Glomerular visceral epithelial cell (primary cell): ENCODE results near the gene WDR87.

Experiments
- DNase-seq: peaks from one replicate; pipeline ENCODE4 v3.0.0-alpha.2; 2016; ENCODE audit errors: extremely low spot score

WDR87 gene

DNA sequence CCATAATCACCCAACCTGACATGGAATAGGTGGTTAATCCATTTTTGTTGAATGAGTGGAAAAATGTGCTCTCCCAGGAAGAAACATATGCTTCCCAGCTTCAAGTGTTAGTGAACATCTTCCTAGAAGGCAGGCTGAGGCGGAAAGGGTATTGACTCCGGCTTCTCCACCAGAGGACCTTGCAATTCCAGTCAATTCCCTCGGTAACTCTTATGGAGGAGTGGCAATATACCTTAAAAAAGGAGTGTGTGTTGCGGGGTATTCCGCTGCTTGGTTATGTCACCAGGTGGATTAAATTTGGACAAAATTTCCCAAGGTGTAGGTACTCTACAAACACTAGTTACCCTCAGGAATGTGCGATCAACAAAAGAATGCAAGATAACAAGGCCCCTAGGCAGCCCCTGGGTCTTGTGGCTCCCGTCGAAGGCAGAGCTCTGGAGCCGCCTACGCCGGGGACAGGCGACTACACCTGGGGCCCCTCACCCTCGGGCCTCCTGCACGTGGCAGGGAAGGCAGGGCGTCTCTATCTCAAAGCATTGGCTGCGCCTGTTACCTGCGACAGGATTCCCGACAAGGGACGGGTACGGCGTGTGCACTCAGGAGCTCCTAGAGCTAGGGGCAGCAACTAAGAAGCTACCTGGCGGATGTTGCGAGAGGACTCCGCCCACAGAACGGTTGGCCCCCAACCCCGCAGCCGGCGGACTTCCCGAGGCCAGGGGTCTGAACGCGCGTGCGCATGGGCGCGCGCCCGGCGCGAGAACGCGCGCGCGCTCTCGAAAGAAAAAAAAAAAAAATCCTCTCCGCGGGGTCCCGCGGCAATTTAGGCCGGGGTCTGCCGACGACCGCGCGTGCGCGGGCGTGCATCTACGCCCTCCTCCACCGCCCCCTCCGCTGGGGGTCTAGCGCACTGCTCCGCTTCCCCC is at the start of gene WDR87:
Gene WDR87 (minus strand): TSS at position 649 of the 923 bp plus-strand sequence. CDS start 8,355 bp downstream, outside the sequence.
- no peak for DNase-seq

DNA sequence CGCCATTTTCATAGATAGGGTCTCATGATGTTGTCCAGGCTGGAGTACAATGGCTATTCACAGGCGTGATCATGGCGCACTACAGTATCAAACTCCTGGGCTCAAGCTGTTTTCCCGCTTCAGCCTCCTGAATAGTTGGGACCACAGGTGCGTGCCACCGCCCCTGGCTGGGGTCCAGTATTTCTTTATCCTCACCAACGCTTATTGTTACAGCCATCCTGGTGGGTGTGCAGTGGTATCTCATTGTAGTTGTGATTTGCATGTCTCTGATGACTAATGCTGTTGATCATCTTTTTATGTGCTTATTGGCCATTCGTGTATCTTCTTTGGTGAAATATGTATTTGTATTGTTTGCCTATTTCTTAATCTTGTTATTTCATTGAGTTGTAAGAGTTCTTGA is 49.6 kb upstream of the WDR87 start:
- no peak for DNase-seq

DNA sequence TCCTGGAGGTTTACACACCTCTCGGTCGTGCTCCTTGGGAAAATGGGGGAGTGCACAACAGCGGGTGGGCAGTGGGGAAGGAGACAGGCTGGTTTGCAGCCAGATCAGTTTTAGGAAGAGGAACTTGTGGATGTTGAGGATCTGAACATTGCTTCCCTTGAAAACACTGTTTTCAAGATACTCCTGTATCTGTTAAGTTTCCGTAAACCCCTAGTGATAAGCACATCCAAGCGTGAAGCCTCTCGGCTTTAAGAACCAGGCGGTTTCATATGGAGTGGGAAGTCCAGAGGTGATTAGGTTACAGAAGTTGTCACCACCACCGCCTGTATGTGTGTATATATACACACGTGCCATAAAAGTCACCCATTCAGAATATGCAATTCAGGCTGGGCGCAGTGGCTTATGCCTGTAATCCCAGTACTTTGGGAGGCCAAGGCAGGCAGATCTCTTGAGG is 48.1 kb upstream of the WDR87 start:
- DNase-seq = no peak

DNA sequence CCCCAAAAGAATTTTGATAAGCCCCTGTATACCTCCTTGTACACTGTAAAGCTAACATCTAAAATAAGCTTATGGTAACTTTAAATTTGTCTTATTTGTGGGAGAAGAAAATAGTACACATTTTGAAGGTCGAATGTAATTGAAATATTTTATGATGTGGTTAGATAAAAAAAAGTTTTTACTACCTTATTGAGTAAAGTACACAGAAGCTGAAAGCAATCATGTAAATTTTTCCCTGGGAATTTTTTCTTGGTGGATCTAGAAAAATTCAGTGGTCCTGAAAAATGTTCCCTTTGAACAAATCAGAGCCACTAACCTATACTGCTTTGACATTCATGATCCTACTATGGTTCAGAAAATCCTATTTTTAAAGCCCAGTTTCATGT is 47.5 kb upstream of the WDR87 start:
- DNase-seq = no peak

DNA sequence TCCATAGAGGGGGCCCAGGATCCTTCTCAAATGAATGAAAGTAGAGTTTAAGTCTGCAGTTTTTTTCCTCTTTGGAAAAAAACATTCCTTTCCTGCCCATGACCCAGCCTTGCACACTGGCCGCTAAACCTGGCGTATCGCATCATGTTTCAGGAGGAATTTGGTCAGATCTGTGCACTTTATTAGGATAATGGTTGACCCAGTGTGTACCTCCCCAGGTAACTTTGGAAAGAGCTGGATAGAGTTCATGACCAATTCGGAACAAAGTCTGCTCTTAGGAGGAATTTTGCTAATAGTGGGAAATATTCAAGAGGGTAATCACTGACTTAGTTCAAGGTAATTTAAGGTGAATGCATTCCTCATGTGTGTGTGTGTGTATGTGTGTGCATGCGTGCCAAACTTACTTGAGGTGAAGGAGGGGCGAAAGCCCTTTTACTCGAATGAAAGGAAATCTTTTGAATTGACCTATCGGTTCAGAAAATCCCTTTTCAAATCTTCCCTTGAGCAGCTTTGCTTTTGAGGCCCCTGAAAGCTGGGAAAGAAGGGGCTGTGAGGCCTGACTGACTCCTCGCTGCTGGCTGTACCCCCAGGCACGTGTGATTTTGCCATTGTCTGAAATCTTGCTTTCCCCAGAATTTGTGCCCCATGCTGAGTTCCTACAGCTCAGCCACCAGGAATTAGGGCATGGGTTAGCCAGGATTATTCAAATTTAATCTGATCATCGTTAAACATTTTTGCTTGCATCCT is 47.0 kb upstream of the WDR87 start:
- DNase-seq = peak; percentile 53

DNA sequence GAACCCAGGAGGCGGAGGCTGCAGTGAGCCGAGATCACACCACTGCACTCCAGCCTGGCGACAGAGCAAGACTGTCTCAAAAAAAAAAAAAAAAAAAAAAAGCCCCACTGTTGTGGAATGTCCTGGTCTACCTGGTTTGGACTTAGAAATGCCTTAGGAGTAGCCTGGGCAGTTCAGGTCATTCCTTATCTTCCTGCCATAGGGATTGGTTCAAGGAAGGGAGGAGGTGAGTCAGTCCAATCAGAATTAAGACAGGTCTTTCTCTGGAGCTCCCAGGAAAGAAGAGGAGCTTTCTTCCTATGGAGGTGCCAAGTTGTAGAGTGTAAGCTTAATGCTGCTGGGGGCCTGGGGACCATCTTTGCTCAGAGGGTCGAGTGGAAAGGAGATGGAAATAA is 45.4 kb upstream of the WDR87 start:
- peak; percentile 33 for DNase-seq

DNA sequence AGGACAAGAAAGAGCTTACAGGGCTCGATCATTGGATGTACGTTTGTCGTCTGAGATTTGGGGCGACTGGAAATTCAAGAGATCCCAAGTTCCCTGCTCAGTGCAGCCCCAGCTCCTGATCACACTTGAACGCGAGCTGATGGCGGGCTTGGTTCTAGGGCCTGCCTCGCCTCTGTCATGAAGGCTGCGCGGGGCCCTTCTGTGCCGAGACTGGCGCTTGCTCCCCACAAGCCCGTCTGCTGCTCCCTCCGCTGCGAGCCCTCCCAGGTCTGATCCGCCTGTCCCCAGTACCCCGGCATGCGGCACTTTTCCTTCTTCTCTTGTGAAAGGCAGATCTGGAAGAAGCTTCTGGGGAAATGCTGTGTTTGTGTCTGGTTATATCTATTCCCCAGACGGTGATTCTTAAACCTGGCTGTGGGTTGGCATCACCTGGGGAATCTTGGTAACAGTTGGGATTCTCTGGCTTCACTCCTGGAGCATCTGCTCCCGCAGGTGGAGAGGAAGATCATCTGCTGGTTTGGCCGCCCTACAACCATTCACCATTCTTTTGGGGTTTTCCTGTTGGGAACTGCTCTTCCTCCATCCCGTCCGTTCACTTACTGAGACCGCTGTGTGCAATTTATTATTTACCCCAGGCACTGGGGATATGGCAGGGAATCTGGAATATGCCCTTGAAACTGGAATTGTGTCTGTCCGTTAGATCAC is 44.2 kb upstream of the WDR87 start:
- no peak for DNase-seq

DNA sequence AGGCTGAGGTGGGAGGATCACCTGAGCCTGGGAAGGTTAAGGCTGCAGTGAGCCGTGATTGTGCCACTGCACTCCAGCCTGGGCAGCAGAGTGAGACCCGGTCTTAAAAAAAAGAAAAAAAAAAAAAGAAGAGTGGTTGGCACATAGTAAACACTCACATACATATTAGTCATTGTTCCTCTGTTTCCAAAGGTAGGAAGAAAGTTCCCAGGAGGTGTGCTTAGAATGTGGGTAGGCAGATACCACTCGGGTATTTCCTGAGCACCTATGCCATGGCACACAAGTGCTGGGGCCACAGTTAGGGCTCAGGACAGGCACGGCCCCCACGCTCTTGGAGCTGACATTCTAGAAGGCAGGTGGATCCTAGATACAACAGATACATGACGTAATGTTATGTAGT is 42.0 kb upstream of the WDR87 start:
- DNase-seq = no peak

DNA sequence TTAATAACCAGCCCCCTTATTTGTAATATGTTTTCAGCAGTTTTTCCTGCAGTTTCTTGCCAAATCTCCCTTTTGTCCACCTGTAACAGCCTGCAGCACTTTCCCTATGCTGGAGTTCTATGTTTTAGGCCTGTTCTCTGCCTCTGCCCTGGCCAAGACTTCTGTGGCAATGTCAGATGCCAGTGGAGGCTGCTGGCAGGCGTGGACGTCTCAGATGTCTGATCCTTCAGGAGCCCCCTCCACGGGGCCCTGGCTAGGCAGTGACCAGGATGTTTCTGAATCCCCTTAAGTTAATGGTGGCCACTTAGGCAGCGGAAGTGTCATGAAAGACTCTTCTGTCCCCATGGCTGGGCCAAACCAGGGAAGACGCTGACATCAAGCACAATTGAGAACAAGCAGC is 41.4 kb upstream of the WDR87 start:
- no peak for DNase-seq

DNA sequence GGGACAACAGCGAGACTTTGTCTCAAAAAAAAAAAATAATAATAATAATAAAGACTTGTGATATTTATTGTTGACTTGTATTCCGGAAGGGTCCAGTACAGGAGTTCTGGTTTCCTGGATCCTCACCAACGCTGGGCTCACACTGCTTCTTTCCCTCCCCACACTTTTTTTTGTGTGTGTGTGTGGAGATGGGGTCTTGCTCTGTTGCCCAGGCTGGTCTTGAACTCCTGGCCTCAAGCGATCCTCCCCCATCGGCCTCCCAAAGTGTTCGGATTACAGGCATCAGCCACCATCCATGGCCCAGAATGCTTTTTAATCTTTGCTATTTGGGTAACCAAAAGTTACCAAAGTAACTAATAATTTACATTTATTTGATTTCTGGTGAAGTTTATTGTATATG is 39.7 kb upstream of the WDR87 start:
- DNase-seq = no peak

DNA sequence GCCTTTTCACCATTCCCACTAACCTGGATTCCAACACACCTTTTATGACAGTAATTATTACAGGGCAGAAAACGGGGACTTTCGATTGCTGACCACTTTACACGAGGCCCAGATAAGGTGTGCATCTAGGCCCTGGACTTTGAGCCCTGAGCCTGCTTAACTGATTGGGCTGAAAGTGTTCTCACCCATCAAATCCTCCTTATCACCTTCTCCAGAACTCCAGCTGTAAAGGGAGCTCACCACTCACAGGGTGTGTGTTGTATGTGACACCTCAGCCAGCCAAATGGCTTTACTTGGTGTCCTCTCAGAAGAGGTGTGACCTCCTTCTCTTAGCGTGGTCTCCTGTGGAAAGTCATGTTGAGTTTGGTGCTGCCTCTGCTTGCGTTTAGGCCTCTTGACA is 37.1 kb upstream of the WDR87 start:
- DNase-seq = no peak

DNA sequence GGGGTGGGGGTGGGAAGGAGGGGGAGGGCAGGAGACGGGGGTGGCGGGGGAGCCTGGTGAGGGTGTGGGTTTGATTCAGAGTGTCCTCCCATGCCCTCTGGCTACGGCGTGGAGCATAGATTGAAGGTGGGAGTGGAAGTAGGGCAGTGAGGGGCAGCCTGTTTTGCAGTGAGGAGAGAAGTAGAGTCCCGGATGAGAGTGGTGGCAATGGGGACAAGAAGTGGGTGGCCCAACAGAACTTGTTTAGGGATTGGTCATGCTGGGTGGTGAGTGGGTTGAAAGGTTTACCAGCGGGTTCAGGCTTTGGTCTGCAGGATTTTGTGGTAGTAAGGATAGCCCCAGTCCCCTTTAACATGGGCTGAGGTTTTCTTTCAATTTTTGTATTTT is 36.1 kb upstream of the WDR87 start:
- DNase-seq = no peak

DNA sequence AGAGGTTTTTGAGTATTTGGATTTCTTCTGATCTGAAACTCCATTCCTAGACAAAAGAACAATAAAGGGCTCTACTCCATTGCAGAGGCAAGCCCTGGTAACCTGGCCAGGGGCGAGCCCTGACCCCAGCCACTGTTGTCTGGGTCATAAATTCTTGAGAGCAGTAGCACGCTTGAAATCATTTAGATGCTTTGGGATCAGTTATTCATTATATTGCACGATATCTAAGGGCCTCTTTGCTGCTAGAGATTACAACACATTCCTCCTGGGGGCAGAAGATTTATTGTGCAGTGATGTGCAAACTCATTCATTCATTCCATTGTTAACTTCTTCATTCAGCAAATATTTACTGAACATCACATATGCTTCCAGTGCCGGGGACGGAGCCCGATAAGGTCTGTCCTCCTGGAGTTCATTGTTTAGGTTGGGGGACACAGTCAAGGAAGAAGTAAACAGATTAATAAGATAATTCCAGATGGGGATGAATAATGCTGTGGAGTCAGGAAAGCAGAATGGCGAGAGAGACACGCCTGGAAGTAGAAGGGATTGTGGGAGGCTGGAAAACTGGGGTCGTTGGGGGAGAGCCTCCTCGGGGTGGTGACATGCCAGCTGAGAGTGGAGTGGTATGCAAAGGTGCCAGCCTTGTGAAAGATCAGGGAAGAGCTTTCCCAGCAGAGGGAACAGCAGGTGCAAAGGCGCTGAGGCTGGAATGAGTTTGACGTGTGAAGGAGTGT is 35.6 kb upstream of the WDR87 start:
- no peak for DNase-seq

DNA sequence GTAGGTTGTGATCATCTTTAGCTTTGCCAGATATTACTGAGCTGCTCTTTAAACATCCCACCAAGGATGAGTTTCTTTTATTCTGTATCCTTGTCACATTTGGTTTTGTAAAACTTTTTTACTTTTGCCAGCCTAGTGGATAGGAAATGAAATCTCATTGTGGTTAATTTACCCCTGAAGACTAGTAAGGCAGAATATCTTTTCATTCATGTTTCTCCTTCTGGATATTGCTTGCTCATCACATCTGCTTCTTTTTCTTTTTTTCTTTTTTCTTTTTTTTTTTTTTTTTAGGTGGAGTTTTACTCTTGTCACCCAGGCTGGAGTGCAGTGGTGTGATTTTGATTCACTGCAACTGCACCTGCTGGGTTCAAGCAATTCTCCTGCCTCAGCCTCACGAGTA is 32.0 kb upstream of the WDR87 start:
- DNase-seq = no peak

DNA sequence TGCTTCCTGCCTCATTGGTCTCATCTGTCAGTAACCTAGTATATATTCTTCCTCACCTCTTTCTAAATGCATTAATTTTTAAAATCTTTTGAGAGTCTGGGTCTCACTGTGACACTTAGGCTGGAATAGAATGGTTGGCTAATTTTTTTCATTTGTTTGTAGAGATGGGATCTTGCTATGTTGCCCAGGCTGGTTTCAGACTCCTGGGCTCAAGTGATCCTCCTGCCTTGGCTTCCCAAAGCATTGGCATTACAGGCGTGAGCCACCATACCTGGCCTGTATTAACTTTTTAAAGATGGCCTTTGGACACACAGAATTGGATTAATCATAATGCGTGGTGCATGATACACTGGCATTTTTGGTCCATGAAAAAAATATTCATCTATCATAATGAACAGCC is 30.5 kb upstream of the WDR87 start:
- no peak for DNase-seq

DNA sequence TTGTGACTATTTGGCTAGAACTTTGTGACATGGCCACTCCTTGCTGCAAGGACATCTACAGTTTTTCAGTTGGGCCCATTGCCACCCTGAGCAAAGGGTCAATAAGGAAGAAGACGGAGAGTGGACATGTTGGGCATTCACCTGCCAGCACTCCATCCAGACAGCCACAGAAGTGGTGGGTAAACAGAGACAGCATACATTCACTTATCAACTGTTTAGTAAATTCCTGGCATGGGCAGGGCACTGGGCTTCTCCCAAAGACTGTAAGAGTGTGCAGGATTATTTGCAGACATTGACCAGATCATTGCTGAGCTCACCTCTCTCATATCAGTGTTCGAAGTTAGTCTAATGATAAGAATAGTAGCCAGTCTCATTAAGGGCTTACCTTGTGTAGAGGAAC is 29.8 kb upstream of the WDR87 start:
- DNase-seq = no peak

DNA sequence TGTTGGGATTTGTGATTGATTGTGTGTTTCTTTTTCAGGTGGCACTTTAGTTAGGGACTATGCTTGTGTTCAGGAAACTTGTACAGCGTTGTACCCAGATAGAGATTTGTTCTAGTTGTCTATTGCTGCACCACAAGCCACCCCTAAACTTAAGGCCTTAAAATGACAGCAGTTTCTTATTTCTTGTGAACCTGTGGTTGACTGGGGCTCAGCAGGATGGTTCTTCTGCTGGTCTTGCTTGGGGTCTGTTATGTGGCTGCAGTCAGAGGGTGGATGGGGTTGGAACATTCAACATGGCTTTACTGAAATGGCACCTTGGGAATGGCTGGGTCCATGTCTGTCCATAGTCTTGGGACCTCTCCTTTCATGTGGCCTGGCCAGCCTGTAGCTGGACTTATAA is 28.9 kb upstream of the WDR87 start:
- DNase-seq = no peak

DNA sequence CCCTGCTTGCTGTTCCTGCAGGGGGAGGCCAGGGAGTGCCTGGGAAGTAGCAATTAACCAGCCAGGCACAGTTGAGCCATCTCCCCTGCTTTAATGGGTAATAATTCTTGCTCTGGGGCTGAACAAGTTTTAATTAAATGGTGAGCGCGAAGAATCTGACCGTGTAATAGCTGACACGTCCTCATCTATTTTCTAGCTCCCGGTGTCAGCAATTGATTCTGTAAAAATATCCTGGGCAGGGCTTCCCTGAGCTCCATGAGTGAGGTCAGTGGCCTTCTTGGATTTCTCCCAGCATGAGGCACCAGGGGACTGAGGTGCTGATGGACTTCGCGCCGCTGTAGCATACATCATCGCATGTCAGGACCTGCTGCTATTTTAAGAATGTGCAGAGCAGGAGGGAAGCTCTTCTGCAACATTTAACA is 27.6 kb upstream of the WDR87 start:
- DNase-seq = peak; percentile 90

DNA sequence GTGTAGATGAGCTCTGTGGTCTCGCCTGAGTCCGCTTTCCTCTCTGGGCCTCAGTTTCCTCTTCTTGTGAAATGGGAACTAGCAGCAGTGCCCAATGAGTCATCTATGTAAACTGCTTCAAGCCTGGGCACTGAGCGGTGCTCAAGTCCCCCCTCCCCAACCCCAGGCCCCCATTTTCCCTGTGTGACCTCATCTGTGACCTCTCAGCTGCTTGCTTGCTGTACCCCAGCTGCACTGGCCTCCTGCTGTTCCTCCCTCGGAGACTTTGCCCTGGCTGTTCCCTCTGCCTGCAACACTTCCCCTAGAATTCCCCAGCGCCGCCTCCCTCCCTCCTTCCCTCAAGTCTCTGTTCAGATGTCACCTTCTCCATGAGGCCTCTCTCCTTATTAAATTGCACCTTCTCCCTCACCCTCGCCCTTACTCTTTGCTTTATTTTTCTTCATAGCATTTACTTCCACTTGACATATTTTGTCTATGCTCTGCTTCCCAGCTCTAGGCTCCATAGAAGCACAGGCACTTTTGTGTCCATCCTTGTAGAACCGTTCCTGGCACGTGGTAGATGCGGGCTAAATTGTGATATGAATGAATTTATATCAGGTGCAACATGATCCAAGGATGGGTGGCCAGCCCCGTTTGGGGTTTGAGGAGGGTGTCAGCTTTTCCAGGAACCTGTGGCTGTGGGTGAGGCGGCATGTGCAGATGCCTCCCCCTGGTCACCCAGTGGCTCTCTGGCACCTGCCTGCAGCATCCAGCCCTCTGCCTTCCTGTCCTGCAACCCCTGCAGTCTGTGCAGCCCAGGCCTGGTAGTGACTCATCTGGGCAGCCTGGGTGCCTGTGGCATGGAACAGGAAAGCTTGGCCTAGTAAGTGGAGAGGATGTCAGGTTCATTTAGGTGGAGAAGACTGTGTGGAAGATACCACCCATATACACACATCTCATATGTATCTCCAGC is 26.9 kb upstream of the WDR87 start:
- DNase-seq = peak; percentile 88

DNA sequence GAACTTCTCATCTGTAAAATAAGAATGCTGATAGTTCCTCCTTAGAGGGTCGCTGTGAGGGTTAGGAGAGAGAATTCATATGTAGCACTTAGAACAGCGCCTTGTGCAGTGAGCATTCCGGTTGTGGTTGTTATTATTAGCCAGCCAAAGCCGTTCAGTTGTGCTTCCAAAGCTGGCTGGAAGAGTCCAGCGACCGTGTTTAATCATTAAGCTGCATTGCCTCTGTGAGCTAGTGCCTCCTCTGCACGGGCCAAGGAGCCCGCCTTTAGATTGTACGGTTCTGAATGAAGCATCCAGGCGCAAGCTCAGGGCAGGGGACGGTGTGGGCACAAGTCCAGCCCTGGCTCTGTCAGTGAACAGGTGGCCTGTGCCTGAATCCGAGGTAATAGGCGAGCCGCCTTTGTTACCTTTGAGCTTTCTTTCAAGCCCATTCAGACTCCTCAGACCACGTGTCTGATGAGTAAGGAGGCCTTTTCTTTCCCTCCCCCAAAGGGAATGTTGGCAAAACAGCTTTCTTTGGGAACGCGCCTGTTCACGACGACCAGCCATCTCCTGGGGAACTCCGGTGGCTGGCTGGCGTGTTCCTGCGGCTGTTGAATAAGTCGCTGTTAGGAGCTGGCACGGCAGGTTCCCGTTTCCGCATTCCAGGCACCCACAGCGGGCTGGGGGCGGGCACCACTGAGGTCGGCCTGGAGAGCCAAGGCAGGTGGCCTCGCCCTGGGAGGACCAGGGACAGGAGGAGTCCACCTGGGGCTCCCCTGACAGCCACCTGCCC is 25.7 kb upstream of the WDR87 start:
- peak; percentile 97 for DNase-seq
